GM18498 (cell line): ENCODE measurements around the gene TMEM182.

Source experiments
- ATAC-seq: cut with Tn5 transposase; IDR thresholded peaks from one replicate; pipeline ENCODE4 v1.9.1; 2021; ENCODE audit warnings: mild to moderate bottlenecking, moderate library complexity; ENCODE audit not compliant: unreplicated experiment

Gene TMEM182

GRCh38 chr2:102798181-102798580, 36.4 kb downstream of the TMEM182 start:
- ATAC-seq = no peak

- ATAC-seq = no peak
These were observed 39.4 kb downstream of the TMEM182 start for GRCh38 chr2:102801098-102801718.

- ATAC-seq = no peak
These were observed 40.2 kb downstream of the TMEM182 start for GRCh38 chr2:102801858-102802699.

- no peak for ATAC-seq
These were observed 41.4 kb downstream of the TMEM182 start for GRCh38 chr2:102803041-102803896.

GRCh38 chr2:102803897-102804217, 42.0 kb downstream of the TMEM182 start:
- ATAC-seq = no peak

GRCh38 chr2:102806250-102806837, 44.5 kb downstream of the TMEM182 start:
- peak; percentile 78 for ATAC-seq

GRCh38 chr2:102809291-102810189, 47.7 kb downstream of the TMEM182 start:
- ATAC-seq = no peak

GRCh38 chr2:102815285-102815684, 53.5 kb downstream of the TMEM182 start:
- ATAC-seq = no peak

- ATAC-seq = no peak
These were observed 65.1 kb downstream of the TMEM182 start for GRCh38 chr2:102826904-102827303.

- ATAC-seq = no peak
These were observed 71.0 kb downstream of the TMEM182 start for GRCh38 chr2:102832789-102833188.

GRCh38 chr2:102834523-102835273, 72.9 kb downstream of the TMEM182 start:
- ATAC-seq = no peak

GRCh38 chr2:102837626-102838198, 75.9 kb downstream of the TMEM182 start:
- no peak for ATAC-seq

GRCh38 chr2:102839668-102840388, 78.0 kb downstream of the TMEM182 start:
- no peak for ATAC-seq

- ATAC-seq = peak; percentile 81
These were observed 79.4 kb downstream of the TMEM182 start for GRCh38 chr2:102841107-102841840.

GRCh38 chr2:102843764-102844443, 82.1 kb downstream of the TMEM182 start:
- no peak for ATAC-seq

GRCh38 chr2:102844911-102845310, 83.1 kb downstream of the TMEM182 start:
- no peak for ATAC-seq

- no peak for ATAC-seq
These were observed 86.6 kb downstream of the TMEM182 start for GRCh38 chr2:102848366-102848839.
